ENCODE measurements around the gene AMBP.

- TF ChIP-seq CTCF (IDR thresholded peaks at IDR 0.05), result no peak
- no peak for TF ChIP-seq EZH2 (IDR thresholded peaks at IDR 0.05; ENCODE audit: borderline replicate concordance, insufficient read depth, low read depth, low read length, poor library complexity, severe bottlenecking)
These were observed 45.2 kb upstream of the AMBP start for GRCh38 chr9:114123031-114123977.
